GM12875 (cell line): ENCODE measurements around the gene VPS33A.

Source experiments
- H3K4me3 ChIP-seq: one replicate; pipeline ENCODE4 v1.5.1; 2011; ENCODE audit warnings: low read depth, low read length, control low read depth
- TF ChIP-seq, protein P1 (sequence below): IDR thresholded peaks from 2 replicates; pipeline ENCODE4 v1.5.1; 2011; ENCODE audit warnings: low read depth, mild to moderate bottlenecking, control low read depth, inconsistent platforms, low read length, moderate library complexity, borderline replicate concordance; ENCODE audit not compliant: insufficient read depth

The VPS33A gene

DNA sequence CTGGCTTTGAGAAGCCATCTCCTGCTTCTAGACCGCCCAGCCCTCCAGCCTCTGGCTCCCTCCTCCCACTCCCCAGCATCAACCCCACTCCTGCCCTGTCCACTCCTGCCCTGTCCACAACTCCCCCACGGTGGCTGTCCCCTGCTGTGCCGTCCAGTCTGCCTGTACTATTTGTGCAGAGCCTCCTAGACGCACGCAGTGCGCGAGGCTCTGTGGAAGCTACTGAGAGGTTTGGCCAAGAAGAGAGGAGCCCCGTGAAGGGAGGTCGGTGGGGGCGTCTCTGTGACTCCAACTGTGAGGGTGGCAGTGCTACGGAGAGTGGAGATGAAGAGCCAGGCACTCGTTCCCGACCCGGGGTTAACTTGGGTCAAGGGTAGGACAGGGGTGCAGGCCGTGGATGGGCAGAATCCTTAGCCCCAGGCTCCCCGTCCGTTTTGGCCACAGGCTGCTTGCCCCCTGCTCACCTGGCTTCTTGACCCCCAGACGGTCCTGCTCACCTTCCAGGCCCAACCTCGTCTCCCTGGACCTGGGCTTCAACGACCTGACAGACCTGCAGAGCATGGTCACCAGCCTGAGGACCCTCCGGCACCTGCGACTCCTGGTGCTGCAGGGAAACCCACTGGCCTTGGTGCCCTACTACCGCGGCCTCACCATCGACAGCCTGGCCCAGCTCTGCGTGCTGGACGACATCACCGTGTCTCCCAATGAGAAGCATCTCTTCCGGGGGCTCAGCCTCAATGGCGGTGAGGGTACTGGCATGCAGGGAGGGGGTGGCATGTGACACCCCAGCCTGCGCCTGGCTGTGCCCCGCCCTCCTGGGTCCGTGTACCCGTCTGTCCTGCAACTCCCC lies 76.4 kb downstream of the VPS33A start:
- TF ChIP-seq, protein P1, sequence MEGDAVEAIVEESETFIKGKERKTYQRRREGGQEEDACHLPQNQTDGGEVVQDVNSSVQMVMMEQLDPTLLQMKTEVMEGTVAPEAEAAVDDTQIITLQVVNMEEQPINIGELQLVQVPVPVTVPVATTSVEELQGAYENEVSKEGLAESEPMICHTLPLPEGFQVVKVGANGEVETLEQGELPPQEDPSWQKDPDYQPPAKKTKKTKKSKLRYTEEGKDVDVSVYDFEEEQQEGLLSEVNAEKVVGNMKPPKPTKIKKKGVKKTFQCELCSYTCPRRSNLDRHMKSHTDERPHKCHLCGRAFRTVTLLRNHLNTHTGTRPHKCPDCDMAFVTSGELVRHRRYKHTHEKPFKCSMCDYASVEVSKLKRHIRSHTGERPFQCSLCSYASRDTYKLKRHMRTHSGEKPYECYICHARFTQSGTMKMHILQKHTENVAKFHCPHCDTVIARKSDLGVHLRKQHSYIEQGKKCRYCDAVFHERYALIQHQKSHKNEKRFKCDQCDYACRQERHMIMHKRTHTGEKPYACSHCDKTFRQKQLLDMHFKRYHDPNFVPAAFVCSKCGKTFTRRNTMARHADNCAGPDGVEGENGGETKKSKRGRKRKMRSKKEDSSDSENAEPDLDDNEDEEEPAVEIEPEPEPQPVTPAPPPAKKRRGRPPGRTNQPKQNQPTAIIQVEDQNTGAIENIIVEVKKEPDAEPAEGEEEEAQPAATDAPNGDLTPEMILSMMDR, result no peak
- H3K4me3 ChIP-seq, result no peak overlapping the region

DNA sequence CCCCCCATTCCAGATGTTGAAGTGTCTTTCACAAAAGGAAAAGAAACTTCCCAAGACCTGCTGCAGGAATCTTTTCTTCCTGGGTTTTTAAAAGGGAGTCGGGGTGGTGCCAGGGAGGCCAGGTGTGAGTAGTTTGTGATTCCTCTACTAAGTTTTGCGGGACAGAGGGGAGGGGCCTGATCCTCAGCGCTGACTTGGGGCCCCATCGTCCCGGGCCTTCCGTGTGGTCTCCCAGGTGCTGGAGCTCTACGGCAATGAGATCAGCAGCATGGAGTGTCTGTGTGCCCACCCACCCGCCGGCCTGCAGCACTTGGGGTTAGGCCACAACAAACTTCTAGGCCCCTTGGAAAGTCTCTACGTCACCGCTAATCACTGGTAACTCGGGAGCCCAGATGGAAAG lies 78.8 kb downstream of the VPS33A start:
- H3K4me3 ChIP-seq, result no peak overlapping the region
- TF ChIP-seq, protein P1, result no peak

DNA sequence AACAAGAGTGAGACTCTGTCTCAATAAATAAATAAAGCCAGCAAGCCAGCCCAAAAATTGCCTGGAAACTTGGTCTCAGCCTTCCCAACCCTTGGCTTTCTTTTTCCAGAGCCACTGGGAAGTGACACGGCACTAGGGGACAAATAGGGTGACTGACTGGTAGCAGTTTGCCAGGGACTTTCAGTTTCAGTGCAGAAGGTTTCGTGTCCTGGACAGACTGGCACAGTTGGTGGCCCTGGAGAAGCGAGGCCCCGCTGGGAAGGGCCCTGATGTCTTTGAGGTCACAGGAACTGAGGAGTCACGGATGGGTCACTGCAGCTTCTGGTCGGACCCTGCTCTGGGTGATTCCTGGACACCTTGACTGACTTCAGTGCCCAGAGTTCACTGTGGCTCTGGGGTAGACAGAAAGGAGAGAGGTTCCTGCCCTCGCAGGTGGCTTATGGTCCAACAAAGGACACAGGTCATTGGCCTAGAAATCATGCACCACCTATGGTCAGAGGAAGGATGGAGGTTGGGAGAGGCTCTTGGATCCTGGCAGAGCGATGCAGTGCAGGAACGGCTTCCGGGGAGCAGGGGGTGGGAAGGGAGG lies 80.7 kb downstream of the VPS33A start:
- TF ChIP-seq, protein P1, result no peak
- H3K4me3 ChIP-seq, result no peak overlapping the region

DNA sequence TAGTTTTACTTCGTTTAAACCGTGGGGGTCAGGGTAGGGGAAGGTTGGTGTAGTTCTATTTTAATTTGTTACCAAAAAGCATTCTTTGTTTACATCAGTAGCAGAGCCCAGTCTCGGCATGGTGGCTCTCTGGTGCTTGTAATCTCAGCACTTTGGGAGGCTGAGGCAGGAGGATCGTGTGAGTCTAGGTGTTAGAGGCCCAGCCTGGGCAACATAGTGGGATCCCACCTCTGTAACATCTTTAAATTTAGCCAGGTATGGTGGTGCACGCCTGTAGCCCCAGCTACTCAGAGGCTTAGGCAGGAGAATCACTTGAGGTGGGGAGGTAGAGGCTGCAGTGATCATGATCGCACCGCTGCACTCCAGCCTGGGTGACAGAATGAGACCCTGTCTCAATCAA lies 81.2 kb downstream of the VPS33A start:
- H3K4me3 ChIP-seq, result no peak overlapping the region
- TF ChIP-seq, protein P1, result no peak

DNA sequence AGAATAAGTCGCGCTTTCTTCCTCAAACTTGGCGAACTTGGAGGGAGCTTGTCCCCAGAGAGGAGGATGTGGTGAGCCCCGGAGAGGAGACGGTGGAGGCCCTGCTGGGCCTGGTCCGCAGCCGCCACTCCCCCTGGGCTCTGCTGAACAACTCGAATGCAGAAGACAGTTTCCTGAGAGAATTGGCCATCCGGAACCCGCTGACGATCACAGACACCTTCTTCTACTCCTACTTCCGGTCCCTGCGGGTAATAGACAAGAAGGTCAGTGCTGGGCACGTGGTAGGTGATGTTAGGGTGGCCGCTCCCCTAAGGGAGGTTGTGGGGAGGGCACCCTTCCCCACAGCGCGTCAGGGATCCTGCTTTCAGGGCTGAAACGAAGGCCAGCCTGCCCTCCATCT lies 81.8 kb downstream of the VPS33A start:
- no peak overlapping the region for H3K4me3 ChIP-seq

DNA sequence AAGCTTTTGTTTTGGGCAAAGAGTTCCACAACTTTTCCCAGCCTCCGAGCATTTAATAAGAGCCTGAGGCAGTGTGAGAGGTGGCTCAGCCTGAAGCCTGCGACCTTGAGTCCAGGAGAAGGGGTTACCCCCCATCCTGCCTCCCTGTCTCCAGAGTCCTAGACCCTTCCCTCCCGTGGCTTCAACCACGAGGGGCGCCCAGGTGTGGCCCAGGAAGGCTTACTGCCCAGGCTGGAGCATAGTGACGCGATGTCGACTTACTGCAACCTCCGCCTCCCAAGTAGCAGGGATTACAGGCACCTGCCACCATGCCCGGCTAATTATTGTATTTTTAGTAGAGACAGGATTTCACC lies 82.7 kb downstream of the VPS33A start:
- TF ChIP-seq, protein P1, result no peak
- no peak overlapping the region for H3K4me3 ChIP-seq

More for the DNA sequence above, 81.8 kb downstream of the VPS33A start:
- TF ChIP-seq, protein P1, result no peak
